Measurements from ENCODE around the gene TENM4.

Gene TENM4

GRCh38 chr11:79400206-79400605 lies 40.6 kb downstream of the TENM4 start:
- TF ChIP-seq CTCF (IDR thresholded peaks at IDR 0.05; ENCODE audit: low read depth, low read length, missing control alignments), result no peak
- DNase-seq (ENCODE audit: low read depth), result no peak
- H3K4me3 ChIP-seq (ENCODE audit: low read depth, low read length), result no peak overlapping the region

GRCh38 chr11:79397252-79397651 lies 43.6 kb downstream of the TENM4 start:
- H3K4me3 ChIP-seq (ENCODE audit: low read depth, low read length), result no peak overlapping the region
- TF ChIP-seq CTCF (IDR thresholded peaks at IDR 0.05; ENCODE audit: low read depth, low read length, missing control alignments), result no peak
- no peak for DNase-seq (ENCODE audit: low read depth)

GRCh38 chr11:79396674-79397073 lies 44.2 kb downstream of the TENM4 start:
- no peak overlapping the region for H3K4me3 ChIP-seq (ENCODE audit: low read depth, low read length)
- DNase-seq (ENCODE audit: low read depth), result no peak
- TF ChIP-seq CTCF (IDR thresholded peaks at IDR 0.05; ENCODE audit: low read depth, low read length, missing control alignments), result no peak

- TF ChIP-seq CTCF (IDR thresholded peaks at IDR 0.05; ENCODE audit: low read depth, low read length, missing control alignments), result no peak
- H3K4me3 ChIP-seq (ENCODE audit: low read depth, low read length), result no peak overlapping the region
- DNase-seq (ENCODE audit: low read depth), result no peak
Measured at GRCh38 chr11:79396001-79396400, 44.8 kb downstream of the TENM4 start.

- TF ChIP-seq CTCF (IDR thresholded peaks at IDR 0.05; ENCODE audit: low read depth, low read length, missing control alignments), result no peak
Measured at GRCh38 chr11:79393362-79394043, 47.3 kb downstream of the TENM4 start.

GRCh38 chr11:79392161-79392560 lies 48.7 kb downstream of the TENM4 start:
- no peak overlapping the region for H3K4me3 ChIP-seq (ENCODE audit: low read depth, low read length)
- TF ChIP-seq CTCF (IDR thresholded peaks at IDR 0.05; ENCODE audit: low read depth, low read length, missing control alignments), result no peak
- DNase-seq (ENCODE audit: low read depth), result no peak

More at GRCh38 chr11:79393362-79394043, 47.3 kb downstream of the TENM4 start:
- H3K4me3 ChIP-seq (ENCODE audit: low read depth, low read length), result no peak overlapping the region
- no peak for DNase-seq (ENCODE audit: low read depth)

GRCh38 chr11:79390923-79391322 lies 49.9 kb downstream of the TENM4 start:
- no peak overlapping the region for H3K4me3 ChIP-seq (ENCODE audit: low read depth, low read length)
- DNase-seq (ENCODE audit: low read depth), result no peak
- no peak for TF ChIP-seq CTCF (IDR thresholded peaks at IDR 0.05; ENCODE audit: low read depth, low read length, missing control alignments)
